Activated T-cell treated with anti-CD3 and anti-CD28 coated beads, Interleukin-2, amount 50 U/mL, for 4 hours (primary cell): ENCODE results near the gene IGF2BP2. TPM values are rescaled to one million over a fixed set of nuclear protein-coding genes. Genes with fewer than 3 reads are reported as not detected.
"Not testable (repeated sequence)": the region's sequence is repeated elsewhere in the genome, so short reads cannot be mapped to it uniquely, and the experiment has no call there.

Experiments
- ATAC-seq, 2 donors: fragments of 200-7000 bp; cut with Tn5 transposase; one replicate each; pipeline ENCODE4 v1.10.0; 2021
- DNase-seq: peaks from one replicate; pipeline ENCODE4 v3.0.0-alpha.2; 2020
- H3K27me3 Mint-ChIP-seq: one replicate; pipeline ENCODE4 v1.8.0; 2021; ENCODE audit warnings: low read depth, mixed read lengths
- H3K36me3 Mint-ChIP-seq: one replicate; pipeline ENCODE4 v1.8.0; 2022; ENCODE audit warnings: mixed read lengths; ENCODE audit not compliant: insufficient read depth
- H3K4me1 Mint-ChIP-seq: one replicate; pipeline ENCODE4 v1.8.0; 2021; ENCODE audit warnings: low read depth, mixed read lengths
- H3K4me3 Mint-ChIP-seq: one replicate; pipeline ENCODE4 v1.8.0; 2021; ENCODE audit warnings: mild to moderate bottlenecking, moderate library complexity, mixed read lengths
- H3K9me3 Mint-ChIP-seq: one replicate; pipeline ENCODE4 v1.8.0; 2021; ENCODE audit warnings: mixed read lengths
- total RNA-seq, 3 donors: library from RNA; stranded (reverse); gene quantifications; one replicate each; pipeline ENCODE4 v1.2.1, GENCODE V29; 2021

The IGF2BP2 gene
- total RNA-seq, 3 donors from 2014 or later: 0.43 to 0.79 (median 0.53) TPM

DNA sequence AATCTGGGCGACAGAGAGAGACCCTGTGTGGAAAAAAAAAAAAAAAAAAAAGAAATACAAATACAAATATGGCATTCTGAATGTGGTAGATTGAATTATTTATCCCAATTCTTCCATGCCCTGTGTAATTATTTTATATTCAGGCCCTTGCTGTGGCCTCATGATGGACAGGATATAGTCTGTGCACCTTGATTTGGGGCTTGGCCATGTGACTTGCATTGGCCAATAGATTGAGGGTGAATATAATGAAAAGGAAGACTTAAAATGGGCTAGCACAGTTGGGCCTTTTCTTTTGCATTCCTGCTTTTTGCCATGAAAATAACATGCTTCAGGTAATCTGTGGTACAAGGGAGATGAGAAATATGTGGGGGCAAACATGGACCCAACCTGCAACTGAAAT, 27.1 kb upstream of the IGF2BP2 start:
- Mint-ChIP-seq H3K27me3 (peaks cover 8% of the 10 kb centered on the region), H3K4me3 (no peak overlapping the region), H3K4me1 (no peaks in the 10 kb centered on the region), H3K9me3 (peaks cover 9% of the 10 kb centered on the region), H3K36me3 (peaks cover 2% of the 10 kb centered on the region)
- ATAC-seq (no peak), DNase-seq (no peak)

- peaks cover 8% of the 10 kb centered on the region for H3K27me3 Mint-ChIP-seq
- ATAC-seq (no peak), DNase-seq (no peak)
- no peak overlapping the region for H3K4me3 Mint-ChIP-seq
- no peaks in the 10 kb centered on the region for H3K4me1 Mint-ChIP-seq
- peaks cover 2% of the 10 kb centered on the region for H3K9me3 Mint-ChIP-seq
- peaks cover 1% of the 10 kb centered on the region for H3K36me3 Mint-ChIP-seq
Observed at GRCh38 chr3:185851046-185851445, 26.2 kb upstream of the IGF2BP2 start.

DNA sequence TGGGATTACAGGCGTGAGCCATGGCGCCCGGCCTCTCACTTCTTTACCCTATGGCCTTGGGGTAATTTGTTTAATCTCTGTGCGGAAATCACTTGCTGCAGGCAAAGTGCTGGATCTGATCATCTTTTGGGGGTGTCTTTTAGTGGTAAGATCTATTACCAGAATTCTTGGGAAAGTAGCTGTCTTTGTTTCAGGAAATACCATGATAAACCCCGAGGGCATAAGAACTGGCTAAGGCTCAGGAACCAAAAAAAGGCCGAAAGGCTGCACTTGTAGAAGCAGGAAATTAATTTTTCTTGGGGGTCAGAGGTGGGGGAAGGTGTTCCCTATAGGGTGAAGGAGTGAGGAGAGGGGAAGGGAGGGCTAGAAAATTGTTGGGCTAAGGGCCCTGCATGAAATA, 22.7 kb upstream of the IGF2BP2 start:
- DNase-seq (no peak), ATAC-seq (no peak)
- Mint-ChIP-seq H3K4me3 (no peak overlapping the region), H3K36me3 (no peaks in the 10 kb centered on the region), H3K4me1 (no peaks in the 10 kb centered on the region), H3K9me3 (no peaks in the 10 kb centered on the region), H3K27me3 (peaks cover 6% of the 10 kb centered on the region)

- DNase-seq (no peak), ATAC-seq (no peak)
- Mint-ChIP-seq H3K27me3 (peaks cover 4% of the 10 kb centered on the region), H3K9me3 (no peaks in the 10 kb centered on the region), H3K36me3 (no peaks in the 10 kb centered on the region), H3K4me1 (no peaks in the 10 kb centered on the region), H3K4me3 (no peak overlapping the region)
Observed at GRCh38 chr3:185846037-185846436, 21.2 kb upstream of the IGF2BP2 start.

- Mint-ChIP-seq H3K27me3 (peaks cover 4% of the 10 kb centered on the region), H3K9me3 (no peaks in the 10 kb centered on the region), H3K36me3 (no peaks in the 10 kb centered on the region), H3K4me1 (no peaks in the 10 kb centered on the region), H3K4me3 (no peak overlapping the region)
- no peak for ATAC-seq
- no peak for DNase-seq
Observed at GRCh38 chr3:185844051-185844450, 19.2 kb upstream of the IGF2BP2 start.

DNA sequence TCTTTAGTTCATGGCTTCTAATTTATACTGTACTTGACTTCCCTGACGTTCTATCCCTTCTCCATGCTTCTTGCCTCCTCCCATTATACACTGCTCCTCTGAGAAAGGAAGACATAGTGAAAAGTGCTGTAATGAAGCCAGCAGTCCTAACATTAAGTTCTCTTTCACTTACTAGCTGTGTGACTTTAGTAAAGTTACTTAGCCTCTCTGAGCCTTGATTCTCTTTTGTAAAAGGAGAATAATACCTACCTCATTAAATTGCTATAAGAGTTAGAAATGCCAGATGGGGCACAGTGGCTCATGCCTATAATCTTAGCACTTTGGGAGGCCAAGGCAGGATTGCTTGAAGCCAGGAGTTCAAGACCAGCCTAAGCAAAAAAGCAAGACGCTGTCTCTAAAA, 18.8 kb upstream of the IGF2BP2 start:
- Mint-ChIP-seq H3K4me3 (no peak overlapping the region), H3K9me3 (no peaks in the 10 kb centered on the region), H3K4me1 (no peaks in the 10 kb centered on the region), H3K27me3 (peaks cover 8% of the 10 kb centered on the region), H3K36me3 (no peaks in the 10 kb centered on the region)
- DNase-seq (no peak), ATAC-seq (no peak)

DNA sequence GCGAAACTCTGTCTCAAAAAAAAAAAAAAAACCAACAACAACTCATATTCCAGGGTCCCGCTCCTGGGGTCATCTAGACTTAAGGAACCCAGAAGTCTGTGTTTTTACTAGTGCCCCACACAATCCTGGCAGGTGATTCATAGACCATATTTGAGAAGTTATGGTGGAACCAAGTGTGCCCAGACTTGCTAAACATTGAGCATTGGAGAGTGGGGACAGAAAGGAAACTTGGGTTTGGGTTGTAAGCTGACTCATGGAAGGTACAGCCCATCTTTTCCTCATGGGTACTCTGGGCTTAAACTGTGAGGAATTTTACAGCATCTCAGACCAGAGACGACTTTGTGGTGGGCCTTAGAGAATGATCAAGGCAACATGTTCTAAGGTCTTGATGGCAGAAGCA, 18.3 kb upstream of the IGF2BP2 start:
- Mint-ChIP-seq H3K4me1 (no peaks in the 10 kb centered on the region), H3K27me3 (peaks cover 8% of the 10 kb centered on the region), H3K36me3 (no peaks in the 10 kb centered on the region), H3K4me3 (no peak overlapping the region), H3K9me3 (no peaks in the 10 kb centered on the region)
- no peak for ATAC-seq
- no peak for DNase-seq

DNA sequence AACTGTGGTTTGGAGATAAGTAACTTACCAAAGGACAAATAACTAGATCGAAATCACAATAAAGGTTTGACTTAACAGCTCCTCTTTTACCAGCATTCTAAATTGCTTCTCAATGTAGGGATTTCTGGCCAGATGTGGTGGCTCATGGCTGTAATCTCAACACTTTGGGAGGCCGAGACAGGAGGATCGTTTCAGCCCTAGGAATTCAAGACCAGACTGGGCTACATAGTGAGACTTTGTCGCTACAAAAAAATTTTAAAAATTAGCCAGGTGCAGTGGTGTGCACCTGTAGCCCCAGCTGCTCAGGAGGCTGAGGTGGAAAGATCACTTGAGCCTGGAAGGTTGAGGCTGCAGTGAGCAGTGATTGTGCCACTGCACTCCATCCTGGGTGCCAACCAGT, 17.4 kb upstream of the IGF2BP2 start:
- Mint-ChIP-seq H3K36me3 (no peaks in the 10 kb centered on the region), H3K27me3 (peaks cover 8% of the 10 kb centered on the region), H3K4me3 (no peak overlapping the region), H3K9me3 (no peaks in the 10 kb centered on the region), H3K4me1 (no peaks in the 10 kb centered on the region)
- DNase-seq (no peak), ATAC-seq (no peak)

DNA sequence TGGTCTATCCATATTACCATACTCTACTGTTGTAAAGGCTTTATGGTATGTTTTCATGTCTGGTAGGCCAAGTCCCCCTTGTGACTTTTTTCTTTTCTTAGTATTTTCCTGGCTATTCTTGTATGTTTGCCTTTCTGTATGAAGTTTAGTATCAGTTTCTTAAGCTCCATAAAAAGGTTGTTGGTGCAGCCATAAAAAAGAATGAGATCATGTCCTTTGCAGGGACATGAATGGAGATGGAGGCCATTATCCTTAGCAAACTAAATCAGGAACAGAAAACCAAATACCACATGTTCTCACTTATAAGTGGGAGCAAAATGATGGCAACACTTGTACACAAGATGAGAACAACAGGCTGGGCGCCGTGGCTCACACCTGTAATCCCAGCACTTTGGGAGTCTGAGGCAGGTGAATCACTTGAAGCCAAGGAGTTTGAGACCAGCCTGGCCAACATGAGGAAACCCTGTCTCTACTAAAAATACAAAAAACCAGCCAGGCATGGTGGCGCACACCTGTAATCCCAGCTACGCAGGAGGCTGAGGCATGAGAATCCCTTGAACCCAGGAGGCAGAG, 13.7 kb upstream of the IGF2BP2 start:
- H3K27me3 Mint-ChIP-seq: peaks cover 13% of the 10 kb centered on the region
- H3K4me3 Mint-ChIP-seq, ATAC-seq, H3K4me1 Mint-ChIP-seq, H3K36me3 Mint-ChIP-seq, H3K9me3 Mint-ChIP-seq, DNase-seq: not testable (repeated sequence)

DNA sequence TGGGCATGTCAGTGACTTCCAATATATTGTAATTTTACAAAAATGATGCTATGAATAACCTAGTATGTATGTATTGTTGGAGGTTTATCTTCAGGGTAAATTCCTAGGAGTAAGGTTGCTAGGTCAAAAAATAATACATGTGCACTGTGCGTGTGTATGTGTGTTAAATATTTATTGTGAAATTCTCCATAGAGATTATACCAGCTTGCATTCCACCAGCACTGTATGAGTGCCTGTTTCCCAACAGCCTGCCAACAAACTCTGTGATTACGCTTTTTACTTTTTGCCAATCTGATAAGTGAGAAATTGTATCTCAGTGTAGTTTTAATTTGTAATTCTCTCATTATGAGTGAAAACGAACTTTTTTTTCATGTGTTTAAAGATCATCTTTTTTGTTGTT, 12.6 kb upstream of the IGF2BP2 start:
- no peak for ATAC-seq
- DNase-seq: no peak

DNA sequence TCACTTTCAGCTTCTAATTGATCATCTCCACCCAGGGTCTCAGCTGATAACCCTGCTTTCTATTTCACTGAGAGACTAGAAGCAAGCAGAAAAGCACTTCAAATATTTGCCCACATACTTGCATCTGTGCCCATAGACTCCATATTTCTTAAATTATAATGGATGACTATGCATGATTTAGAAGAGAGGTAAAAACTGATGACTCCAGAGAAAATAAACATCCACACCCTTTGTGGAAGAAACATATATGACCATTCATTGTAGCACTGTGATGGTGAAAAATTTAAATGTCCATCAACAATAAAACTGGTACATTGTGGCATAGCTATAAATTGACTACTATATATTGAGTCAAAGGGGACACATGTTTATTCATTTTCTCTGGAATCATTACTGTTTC, 7.1 kb upstream of the IGF2BP2 start:
- no peak for ATAC-seq
- no peaks in the 10 kb centered on the region for H3K36me3 Mint-ChIP-seq
- no peak for DNase-seq
- H3K4me3 Mint-ChIP-seq: no peak overlapping the region
- peaks cover 37% of the 10 kb centered on the region for H3K27me3 Mint-ChIP-seq
- no peaks in the 10 kb centered on the region for H3K4me1 Mint-ChIP-seq
- no peaks in the 10 kb centered on the region for H3K9me3 Mint-ChIP-seq

More for the DNA sequence above, 12.6 kb upstream of the IGF2BP2 start:
- H3K9me3 Mint-ChIP-seq: no peaks in the 10 kb centered on the region
- H3K4me1 Mint-ChIP-seq: no peaks in the 10 kb centered on the region
- no peaks in the 10 kb centered on the region for H3K36me3 Mint-ChIP-seq
- H3K4me3 Mint-ChIP-seq: no peak overlapping the region
- peaks cover 17% of the 10 kb centered on the region for H3K27me3 Mint-ChIP-seq

- Mint-ChIP-seq H3K27me3 (peaks cover 45% of the 10 kb centered on the region), H3K4me1 (peaks cover 1% of the 10 kb centered on the region), H3K9me3 (no peaks in the 10 kb centered on the region), H3K4me3 (no peak overlapping the region), H3K36me3 (no peaks in the 10 kb centered on the region)
- DNase-seq (no peak), ATAC-seq (no peak)
Observed at GRCh38 chr3:185831195-185831594, 6.4 kb upstream of the IGF2BP2 start.

- Mint-ChIP-seq H3K4me3 (no peak overlapping the region), H3K36me3 (no peaks in the 10 kb centered on the region), H3K27me3 (peaks cover 44% of the 10 kb centered on the region), H3K4me1 (peaks cover 1% of the 10 kb centered on the region), H3K9me3 (no peaks in the 10 kb centered on the region)
- no peak for DNase-seq
- no peak for ATAC-seq
Observed at GRCh38 chr3:185830018-185830797, 5.4 kb upstream of the IGF2BP2 start.

DNA sequence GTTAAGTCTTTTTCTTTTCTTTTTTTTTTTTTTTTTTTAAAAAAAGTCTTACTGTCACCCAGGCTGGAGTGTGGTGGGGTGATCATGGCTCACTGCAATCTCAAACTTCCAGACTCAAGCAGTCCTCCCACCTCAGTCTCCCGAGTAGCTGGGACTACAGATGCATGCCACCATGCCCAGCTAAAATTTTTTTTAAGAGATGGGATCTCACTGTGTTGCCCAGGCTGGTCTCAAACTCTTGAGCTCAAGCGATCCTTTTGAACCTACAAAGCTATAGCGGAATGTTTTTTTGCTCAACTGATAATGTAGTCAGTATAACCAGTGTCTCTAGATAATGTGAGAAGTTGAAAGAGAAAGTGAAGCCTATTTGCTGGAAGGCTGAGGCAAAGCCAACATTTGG, 3.9 kb upstream of the IGF2BP2 start:
- H3K4me1 Mint-ChIP-seq: peaks cover 5% of the 10 kb centered on the region
- no peak for ATAC-seq

DNA sequence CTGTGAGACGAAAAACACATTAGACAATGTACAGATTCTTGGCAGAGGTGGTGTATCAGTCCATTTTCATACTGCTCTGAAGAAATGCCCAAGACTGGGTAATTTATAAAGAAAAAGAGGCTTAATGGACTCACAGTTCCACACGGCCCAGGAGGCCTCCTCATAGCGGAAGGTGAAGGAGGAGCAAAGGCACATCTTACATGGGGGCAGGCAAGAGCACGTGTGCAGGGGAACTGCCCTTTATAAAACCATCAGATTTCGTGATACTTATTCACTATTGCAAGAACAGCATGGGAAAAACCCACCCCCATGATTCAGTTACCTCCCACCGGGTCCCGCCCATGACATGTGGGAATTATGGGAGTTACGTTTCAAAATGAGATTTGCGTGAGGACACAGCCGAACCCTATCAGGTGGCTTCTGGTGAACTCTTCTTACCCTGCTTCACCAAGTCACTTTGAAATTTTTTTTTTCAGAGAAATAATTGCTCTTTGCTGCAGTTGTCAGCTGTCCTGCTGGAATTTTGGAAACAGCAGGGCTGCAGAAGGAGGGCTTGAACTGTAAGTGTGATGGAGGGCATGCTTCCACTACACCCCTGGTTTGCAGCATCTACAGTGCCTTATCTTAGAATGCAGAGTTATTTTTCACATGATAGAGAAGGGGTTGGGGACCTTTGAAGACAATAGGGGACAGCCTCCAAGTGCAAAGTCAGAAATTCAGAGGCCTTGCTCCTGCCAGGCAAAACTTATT, 2.9 kb upstream of the IGF2BP2 start:
- Mint-ChIP-seq H3K36me3 (no peaks in the 10 kb centered on the region), H3K4me3 (no peak overlapping the region), H3K4me1 (peaks cover 8% of the 10 kb centered on the region), H3K27me3 (peaks cover 52% of the 10 kb centered on the region), H3K9me3 (no peaks in the 10 kb centered on the region)
- no peak for ATAC-seq
- no peak for DNase-seq

More for the DNA sequence above, 3.9 kb upstream of the IGF2BP2 start:
- no peaks in the 10 kb centered on the region for H3K36me3 Mint-ChIP-seq
- H3K27me3 Mint-ChIP-seq: peaks cover 46% of the 10 kb centered on the region
- DNase-seq: no peak
- H3K9me3 Mint-ChIP-seq: no peaks in the 10 kb centered on the region
- no peak overlapping the region for H3K4me3 Mint-ChIP-seq
